ENCODE data around the gene RAB11FIP4.

The RAB11FIP4 gene

DNA sequence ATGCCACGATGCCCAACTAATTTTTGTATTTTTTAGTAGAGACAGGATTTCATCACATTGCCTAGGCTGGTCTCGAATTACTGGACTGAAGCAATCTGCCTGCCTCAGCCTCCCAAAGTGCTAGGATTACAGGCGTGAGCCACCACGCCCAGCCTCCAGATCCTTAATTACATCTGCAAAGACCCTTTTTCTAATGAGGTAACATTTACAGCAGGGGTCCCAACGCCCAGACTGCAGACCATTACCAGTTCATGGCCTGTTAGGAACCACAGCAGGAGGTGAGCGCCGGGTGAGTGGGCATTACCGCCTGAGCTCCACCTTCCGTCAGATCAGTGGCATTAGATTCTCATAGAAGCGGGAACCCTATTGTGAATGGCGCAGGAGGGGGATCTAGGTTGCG lies 4.0 kb upstream of the RAB11FIP4 start:
- no peak for DNase-seq (ENCODE audit: low read depth)

DNA sequence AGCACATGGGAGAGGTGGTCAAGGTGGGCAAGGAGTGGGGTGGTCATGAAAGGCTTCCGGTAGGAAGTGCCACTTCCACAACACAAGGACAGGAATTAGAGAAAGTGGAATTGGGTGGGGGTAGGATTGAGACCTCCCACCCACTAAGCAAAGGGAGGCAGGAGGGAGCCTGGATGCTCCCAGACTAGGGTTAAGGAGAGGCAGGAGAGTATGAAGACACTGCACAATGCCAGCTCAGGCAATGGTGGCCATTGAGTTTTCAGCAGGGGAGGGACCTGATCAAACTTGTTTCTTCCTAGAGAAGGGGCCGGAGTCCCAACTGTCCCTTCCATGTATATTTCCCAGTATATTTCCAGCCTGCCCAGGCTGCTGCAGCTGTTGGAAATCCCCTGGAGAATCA lies 3.1 kb upstream of the RAB11FIP4 start:
- no peak for DNase-seq (ENCODE audit: low read depth)

GRCh38 chr17:31388770-31389656 lies 2.5 kb upstream of the RAB11FIP4 start:
- DNase-seq (ENCODE audit: low read depth) = no peak

- DNase-seq (ENCODE audit: low read depth) = no peak
Measured at GRCh38 chr17:31389657-31390381, 1.7 kb upstream of the RAB11FIP4 start.

GRCh38 chr17:31390426-31390747 lies 1.1 kb upstream of the RAB11FIP4 start:
- no peak for DNase-seq (ENCODE audit: low read depth)

GRCh38 chr17:31390748-31391495 lies 553 bp upstream of the RAB11FIP4 start:
- no peak for DNase-seq (ENCODE audit: low read depth)

- DNase-seq (ENCODE audit: low read depth) = no peak
Measured at GRCh38 chr17:31392002-31392855, 754 bp downstream of the RAB11FIP4 start.

DNA sequence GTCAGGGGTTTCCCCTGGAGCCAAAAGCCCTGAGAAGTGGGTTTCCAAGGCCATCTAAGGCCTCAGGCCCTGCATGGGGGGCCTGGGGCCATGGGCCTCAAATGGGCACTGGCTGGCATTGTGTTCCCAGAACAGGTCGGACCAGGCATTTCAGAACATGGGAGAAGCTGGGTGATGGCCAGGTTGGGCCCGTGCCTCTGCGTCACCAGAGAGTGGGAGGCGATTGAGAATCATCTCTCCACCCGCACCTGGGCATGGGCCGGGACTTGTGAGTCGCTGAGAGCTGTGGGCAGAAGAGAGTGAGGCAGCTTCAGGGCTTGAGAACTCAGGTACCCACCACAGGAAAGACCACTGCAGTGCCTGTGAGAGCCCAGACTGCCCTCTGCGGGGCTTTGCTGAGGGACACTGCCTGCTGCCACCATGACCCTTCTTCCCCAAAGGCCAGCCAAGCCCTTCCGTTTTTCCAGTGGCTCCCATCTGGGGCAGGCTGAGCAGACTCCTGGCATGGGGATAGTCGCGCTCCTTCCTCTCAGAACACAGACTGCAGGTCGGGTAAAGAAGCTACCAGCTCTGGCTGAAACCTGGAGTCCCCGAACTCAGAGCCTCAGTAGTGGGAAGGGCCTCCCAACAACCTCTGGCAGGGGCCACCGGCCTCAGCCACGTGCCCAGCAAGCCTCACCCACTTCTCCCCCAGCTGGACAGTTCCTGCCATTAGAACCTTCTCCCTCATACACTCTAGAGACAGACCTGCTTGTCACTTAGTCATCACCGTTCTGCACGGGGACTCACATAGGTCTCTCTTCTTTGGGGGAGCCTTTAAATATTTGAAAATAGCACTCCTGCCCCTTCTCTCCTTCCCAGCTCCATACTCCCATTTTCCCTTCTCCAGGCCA lies 1.6 kb downstream of the RAB11FIP4 start:
- DNase-seq (ENCODE audit: low read depth) = no peak

DNA sequence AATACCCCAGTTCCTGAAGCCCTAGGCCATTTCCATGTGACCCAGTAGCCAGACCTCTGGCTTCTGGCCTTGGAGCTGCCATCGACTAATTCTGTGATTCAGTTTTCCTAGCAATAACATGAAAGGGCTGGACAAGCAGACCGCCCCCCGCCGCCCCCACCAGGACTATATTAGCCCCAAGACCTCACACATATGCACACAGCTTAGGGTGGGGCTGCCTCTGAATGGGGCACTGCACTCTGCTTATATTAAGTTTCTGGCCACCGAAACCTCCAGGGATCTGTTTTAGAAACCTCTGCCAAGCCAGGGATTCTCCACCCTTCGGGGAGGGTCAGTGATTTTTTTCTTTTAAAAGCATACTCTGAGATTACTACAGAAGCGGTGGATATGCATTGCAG lies 2.3 kb downstream of the RAB11FIP4 start:
- DNase-seq (ENCODE audit: low read depth) = no peak

DNA sequence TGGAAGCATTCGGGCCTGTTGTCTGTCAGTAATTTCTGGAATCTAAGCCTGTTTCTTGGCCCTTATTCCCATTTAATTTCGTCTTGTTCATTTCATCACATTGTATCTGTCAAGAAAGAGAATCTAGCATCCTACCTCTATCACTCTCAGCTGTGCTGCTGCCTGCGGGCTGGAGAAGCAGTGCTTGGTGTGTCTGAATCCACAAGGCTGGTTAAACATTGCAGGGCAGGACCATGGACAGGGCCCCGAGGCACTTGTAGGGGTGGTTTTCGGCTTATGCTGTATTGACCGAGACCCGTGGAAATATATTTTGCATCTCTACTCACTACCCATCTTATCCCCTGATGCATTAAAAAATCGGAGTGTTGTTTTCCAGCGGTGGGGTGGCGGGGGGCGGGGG lies 3.1 kb downstream of the RAB11FIP4 start:
- DNase-seq (ENCODE audit: low read depth) = peak; percentile 73

DNA sequence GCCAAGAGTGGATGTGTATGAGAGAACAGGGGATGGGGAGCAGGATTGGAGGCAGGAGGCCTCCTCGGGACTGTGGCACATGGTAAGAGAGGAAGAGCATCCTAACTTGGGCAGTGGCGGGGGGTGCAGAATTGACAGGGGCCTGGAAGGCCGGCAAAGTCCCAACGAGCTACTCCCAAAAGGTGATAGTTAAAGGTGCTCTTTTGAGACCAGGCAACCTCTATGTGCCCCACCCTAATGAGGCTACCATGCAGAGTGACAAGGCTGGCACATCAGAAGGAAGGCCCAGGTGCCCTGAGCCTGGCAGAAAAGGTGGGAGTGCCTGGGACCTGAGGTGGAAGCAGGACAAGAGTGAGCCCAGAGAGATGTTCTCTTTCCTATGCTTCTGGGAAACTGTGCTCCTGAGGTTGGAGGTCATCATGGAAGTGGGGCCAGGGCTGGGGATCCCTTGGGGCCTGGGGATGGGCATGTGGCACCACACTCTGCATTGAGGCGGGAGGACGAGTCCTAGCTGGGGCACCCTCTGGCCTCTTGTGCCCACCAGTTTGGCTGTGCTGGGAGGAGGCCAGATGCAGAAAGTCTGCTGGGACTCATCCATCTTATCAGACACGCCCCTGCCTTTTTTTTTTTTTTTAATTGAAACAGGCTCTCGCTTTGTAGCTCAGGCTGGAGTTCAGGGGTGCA lies 5.9 kb downstream of the RAB11FIP4 start:
- DNase-seq (ENCODE audit: low read depth) = no peak

DNA sequence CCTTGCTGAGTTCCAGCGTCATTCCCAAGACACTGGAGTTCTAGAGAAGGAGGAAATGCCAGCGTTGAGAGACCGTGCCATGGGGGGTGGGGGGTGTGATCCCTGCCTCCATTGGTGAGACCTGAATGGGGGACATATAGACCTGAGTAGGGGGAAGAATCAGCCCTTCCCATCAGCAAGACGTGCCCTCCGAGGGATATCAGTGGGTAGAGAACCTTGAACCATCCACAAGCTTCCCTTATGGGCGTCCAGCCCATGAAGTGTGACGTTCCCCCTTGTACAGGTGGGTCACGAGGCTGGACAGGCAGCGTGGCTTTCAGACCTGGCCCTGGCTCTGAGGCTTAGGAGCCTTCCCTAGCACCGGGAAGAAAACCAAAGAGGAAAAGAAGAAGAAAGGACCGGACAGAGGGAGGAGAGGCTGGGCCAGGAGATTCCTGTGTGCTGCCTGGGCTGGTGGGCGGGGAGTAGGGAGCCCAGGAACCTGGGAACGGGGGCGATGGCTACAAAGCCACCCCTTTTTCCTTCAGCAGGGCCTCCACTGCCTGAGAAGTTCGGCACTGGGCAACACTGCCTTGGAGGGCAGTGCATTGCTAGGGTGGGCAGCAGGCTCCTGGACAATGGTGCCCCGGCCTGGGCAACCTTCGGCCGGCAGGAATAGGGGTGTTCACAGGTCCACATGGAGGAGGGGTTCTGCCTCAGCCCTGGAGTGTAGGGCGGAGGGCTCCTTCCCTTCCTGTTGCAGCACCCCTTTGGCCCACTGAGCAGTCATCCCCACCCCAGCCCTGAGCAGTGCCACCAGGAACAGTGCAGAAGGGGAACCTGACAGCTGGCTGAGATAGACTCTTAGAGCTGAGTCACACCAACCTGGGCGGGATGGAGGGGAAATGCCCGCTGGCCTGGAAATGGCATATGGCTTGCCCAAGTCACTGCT lies 7.2 kb downstream of the RAB11FIP4 start:
- DNase-seq (ENCODE audit: low read depth) = no peak

DNA sequence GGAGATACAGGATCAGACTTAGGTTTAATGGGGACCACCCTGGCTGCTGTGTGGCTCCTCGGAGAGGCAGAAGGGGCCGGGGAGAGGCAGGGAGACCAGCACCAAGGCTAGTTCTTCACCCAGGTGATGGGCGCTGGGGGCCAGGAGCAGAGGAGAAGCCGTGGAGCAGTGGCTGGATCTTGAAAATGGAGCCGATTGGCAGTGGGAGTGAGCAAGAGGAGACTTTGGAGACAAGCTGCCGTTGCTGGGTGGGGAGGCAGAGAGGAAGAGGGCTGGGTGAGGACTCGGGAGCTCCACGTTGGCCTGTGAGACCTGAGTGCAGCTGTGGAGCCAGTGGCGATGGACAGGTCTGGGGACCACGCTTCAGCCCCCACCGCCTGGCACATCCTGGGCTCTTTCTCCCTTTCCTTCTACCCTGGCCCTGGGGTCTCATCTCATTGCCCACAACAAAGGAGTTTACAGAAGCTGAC lies 9.0 kb downstream of the RAB11FIP4 start:
- no peak for DNase-seq (ENCODE audit: low read depth)

- DNase-seq (ENCODE audit: low read depth) = no peak
Measured at GRCh38 chr17:31401456-31402254, 10.2 kb downstream of the RAB11FIP4 start.

- DNase-seq (ENCODE audit: low read depth) = no peak
Measured at GRCh38 chr17:31404028-31404949, 12.8 kb downstream of the RAB11FIP4 start.

GRCh38 chr17:31405890-31406371 lies 14.5 kb downstream of the RAB11FIP4 start:
- DNase-seq (ENCODE audit: low read depth) = no peak

DNA sequence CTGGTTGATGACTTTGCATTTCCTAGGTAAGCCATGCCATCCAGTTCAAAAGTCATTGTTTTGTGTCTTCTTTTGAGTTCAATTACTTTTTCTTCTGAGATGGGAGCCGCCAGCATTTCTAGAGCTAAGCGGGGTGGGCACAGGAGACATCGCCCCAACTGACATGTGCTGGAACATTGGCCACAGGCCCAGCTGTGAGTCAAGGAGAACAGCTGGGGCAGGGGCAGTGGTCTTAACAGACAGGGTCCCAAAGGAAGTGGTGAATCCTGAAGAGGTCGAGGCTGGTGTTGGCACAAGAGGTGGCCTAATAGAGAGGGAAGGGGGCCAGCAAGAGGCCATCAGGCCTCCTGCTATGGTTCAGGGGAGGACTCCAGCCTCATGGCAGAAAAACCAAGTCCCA lies 17.1 kb downstream of the RAB11FIP4 start:
- no peak for DNase-seq (ENCODE audit: low read depth)
